Measurements from ENCODE around the gene RBFOX2. TPM values are rescaled to one million over a fixed set of nuclear protein-coding genes. Genes with fewer than 3 reads are reported as not detected.

The RBFOX2 gene
- total RNA-seq, 2 experiments from 2014 or later, result 1.9 to 2.4 TPM

- ATAC-seq (ENCODE audit: poor library complexity), result no peak
These were observed 40.6 kb downstream of the RBFOX2 start for GRCh38 chr22:35988030-35988429.

GRCh38 chr22:35987487-35987886, 41.1 kb downstream of the RBFOX2 start:
- H3K4me1 Mint-ChIP-seq (ENCODE audit: low read depth), result no peaks in the 10 kb centered on the region
- Histone ChIP-seq H3K27ac (ENCODE audit: low read depth in 1 of 2, low read length in 2 of 2) (no peak overlapping the region), H3K36me3 (ENCODE audit: insufficient read depth, low read length) (no peaks in the 10 kb centered on the region), H3K4me3 (ENCODE audit: low read length) (no peak overlapping the region), H3K27me3 (ENCODE audit: control insufficient read depth in 1 of 2, insufficient read depth in 2 of 2, low read length in 2 of 2) (peaks cover 0 to 4% of the 10 kb centered on the region in 2 experiments), H3K4me1 (ENCODE audit: insufficient read depth, low read length) (no peaks in the 10 kb centered on the region), H3K9me3 (ENCODE audit: control insufficient read depth in 1 of 2, insufficient read depth in 1 of 2, low read length in 2 of 2) (no peaks in the 10 kb centered on the region)
- ChIA-PET POLR2A (no interaction called here), CTCF (no interaction called here)
- H3K27me3 Mint-ChIP-seq, result peaks cover 12% of the 10 kb centered on the region
- intact Hi-C loops (cut with DNase I, micrococcal nuclease), result no loop called here
- no peak overlapping the region for H3K4me3 Mint-ChIP-seq
- TF ChIP-seq, protein P1, sequence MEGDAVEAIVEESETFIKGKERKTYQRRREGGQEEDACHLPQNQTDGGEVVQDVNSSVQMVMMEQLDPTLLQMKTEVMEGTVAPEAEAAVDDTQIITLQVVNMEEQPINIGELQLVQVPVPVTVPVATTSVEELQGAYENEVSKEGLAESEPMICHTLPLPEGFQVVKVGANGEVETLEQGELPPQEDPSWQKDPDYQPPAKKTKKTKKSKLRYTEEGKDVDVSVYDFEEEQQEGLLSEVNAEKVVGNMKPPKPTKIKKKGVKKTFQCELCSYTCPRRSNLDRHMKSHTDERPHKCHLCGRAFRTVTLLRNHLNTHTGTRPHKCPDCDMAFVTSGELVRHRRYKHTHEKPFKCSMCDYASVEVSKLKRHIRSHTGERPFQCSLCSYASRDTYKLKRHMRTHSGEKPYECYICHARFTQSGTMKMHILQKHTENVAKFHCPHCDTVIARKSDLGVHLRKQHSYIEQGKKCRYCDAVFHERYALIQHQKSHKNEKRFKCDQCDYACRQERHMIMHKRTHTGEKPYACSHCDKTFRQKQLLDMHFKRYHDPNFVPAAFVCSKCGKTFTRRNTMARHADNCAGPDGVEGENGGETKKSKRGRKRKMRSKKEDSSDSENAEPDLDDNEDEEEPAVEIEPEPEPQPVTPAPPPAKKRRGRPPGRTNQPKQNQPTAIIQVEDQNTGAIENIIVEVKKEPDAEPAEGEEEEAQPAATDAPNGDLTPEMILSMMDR (IDR thresholded peaks at IDR 0.05), result no peak
- no peaks in the 10 kb centered on the region for H3K36me3 Mint-ChIP-seq (ENCODE audit: low read depth)
- ATAC-seq (ENCODE audit: poor library complexity), result no peak
- DNase-seq, result no peak
- no peaks in the 10 kb centered on the region for H3K9me3 Mint-ChIP-seq
- no peak overlapping the region for H3K27ac Mint-ChIP-seq

More at GRCh38 chr22:35988030-35988429, 40.6 kb downstream of the RBFOX2 start:
- Mint-ChIP-seq H3K4me3 (no peak overlapping the region), H3K4me1 (ENCODE audit: low read depth) (no peaks in the 10 kb centered on the region), H3K9me3 (no peaks in the 10 kb centered on the region), H3K36me3 (ENCODE audit: low read depth) (no peaks in the 10 kb centered on the region), H3K27me3 (peaks cover 9% of the 10 kb centered on the region), H3K27ac (no peak overlapping the region)
- Histone ChIP-seq H3K4me3 (ENCODE audit: low read length) (no peak overlapping the region), H3K27ac (ENCODE audit: low read depth in 1 of 2, low read length in 2 of 2) (no peak overlapping the region), H3K9me3 (ENCODE audit: control insufficient read depth in 1 of 2, insufficient read depth in 1 of 2, low read length in 2 of 2) (no peaks in the 10 kb centered on the region), H3K36me3 (ENCODE audit: insufficient read depth, low read length) (no peaks in the 10 kb centered on the region), H3K4me1 (ENCODE audit: insufficient read depth, low read length) (no peaks in the 10 kb centered on the region), H3K27me3 (ENCODE audit: control insufficient read depth in 1 of 2, insufficient read depth in 2 of 2, low read length in 2 of 2) (peaks cover 0 to 4% of the 10 kb centered on the region in 2 experiments)
- TF ChIP-seq, protein P1 (IDR thresholded peaks at IDR 0.05), result no peak
- DNase-seq, result no peak
- intact Hi-C loops (cut with DNase I, micrococcal nuclease), result no loop called here
- ChIA-PET POLR2A (no interaction called here), CTCF (no interaction called here)

- Mint-ChIP-seq H3K27me3 (peaks cover 12% of the 10 kb centered on the region), H3K9me3 (no peaks in the 10 kb centered on the region), H3K4me3 (no peak overlapping the region), H3K27ac (no peak overlapping the region), H3K4me1 (ENCODE audit: low read depth) (no peaks in the 10 kb centered on the region), H3K36me3 (ENCODE audit: low read depth) (no peaks in the 10 kb centered on the region)
- DNase-seq (no peak), ATAC-seq (ENCODE audit: poor library complexity) (no peak)
- H3K27ac ChIP-seq (ENCODE audit: low read depth in 1 of 2, low read length in 2 of 2), result no peak overlapping the region
- no peaks in the 10 kb centered on the region for H3K4me1 ChIP-seq (ENCODE audit: insufficient read depth, low read length)
- no peak overlapping the region for H3K4me3 ChIP-seq (ENCODE audit: low read length)
- ChIA-PET POLR2A (no interaction called here), CTCF (no interaction called here)
- H3K36me3 ChIP-seq (ENCODE audit: insufficient read depth, low read length), result no peaks in the 10 kb centered on the region
- peaks cover 0 to 4% of the 10 kb centered on the region in 2 experiments for H3K27me3 ChIP-seq (ENCODE audit: control insufficient read depth in 1 of 2, insufficient read depth in 2 of 2, low read length in 2 of 2)
- intact Hi-C loops (cut with DNase I, micrococcal nuclease), result no loop called here
- H3K9me3 ChIP-seq (ENCODE audit: control insufficient read depth in 1 of 2, insufficient read depth in 1 of 2, low read length in 2 of 2), result no peaks in the 10 kb centered on the region
- TF ChIP-seq, protein P1 (IDR thresholded peaks at IDR 0.05), result no peak
These were observed 42.5 kb downstream of the RBFOX2 start for GRCh38 chr22:35986088-35986487.
